SK-N-MC (cell line): Measurements from ENCODE around the gene ACVR1B.

Experiments
- EZH2 ChIP-seq: fragments of 200-600 bp; sonication (generic); IDR thresholded peaks from one replicate; pipeline ENCODE4 v1.6.1; 2017; ENCODE audit warnings: antibody characterized with exemption
- POLR2AphosphoS5 ChIP-seq: IDR thresholded peaks from 2 replicates; pipeline ENCODE4 v1.6.1; 2012; ENCODE audit warnings: mild to moderate bottlenecking, low read depth, low read length, borderline replicate concordance

- TF ChIP-seq EZH2 (no peak), POLR2AphosphoS5 (no peak)
Observed at GRCh38 chr12:51959211-51959610, 7.7 kb downstream of the ACVR1B start.
